Activated T-helper 9 cell treated with anti-CD3 and anti-CD28 coated beads, Interleukin-2, amount 50 U/mL, for 16 hours (primary cell): ENCODE measurements around the gene DYSF.
"Not testable (repeated sequence)": the region's sequence is repeated elsewhere in the genome, so short reads cannot be mapped to it uniquely, and the experiment has no call there.

Source experiments
- DNase-seq: peaks from one replicate; pipeline ENCODE4 v3.0.0-alpha.2; 2020; ENCODE audit warnings: low read depth

Gene DYSF

DNA sequence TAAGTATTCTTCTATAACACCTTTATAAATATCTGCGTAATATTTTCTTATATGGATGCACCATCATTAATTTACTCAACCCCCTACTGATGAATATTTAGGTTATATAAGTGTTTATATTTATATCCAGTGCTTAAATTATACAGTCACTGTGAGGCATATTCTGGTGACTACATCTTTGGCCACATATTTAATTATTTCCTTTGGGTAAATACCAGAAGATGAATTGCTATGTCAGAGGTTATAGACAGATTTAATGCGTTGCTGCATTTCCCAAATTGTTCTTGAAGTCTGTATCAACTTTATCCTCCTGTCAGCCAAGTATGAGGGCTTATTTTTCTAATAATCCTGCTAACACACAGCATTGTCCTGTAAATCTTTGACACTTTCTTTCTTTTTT lies 18.7 kb downstream of the DYSF start:
- DNase-seq: no peak

DNA sequence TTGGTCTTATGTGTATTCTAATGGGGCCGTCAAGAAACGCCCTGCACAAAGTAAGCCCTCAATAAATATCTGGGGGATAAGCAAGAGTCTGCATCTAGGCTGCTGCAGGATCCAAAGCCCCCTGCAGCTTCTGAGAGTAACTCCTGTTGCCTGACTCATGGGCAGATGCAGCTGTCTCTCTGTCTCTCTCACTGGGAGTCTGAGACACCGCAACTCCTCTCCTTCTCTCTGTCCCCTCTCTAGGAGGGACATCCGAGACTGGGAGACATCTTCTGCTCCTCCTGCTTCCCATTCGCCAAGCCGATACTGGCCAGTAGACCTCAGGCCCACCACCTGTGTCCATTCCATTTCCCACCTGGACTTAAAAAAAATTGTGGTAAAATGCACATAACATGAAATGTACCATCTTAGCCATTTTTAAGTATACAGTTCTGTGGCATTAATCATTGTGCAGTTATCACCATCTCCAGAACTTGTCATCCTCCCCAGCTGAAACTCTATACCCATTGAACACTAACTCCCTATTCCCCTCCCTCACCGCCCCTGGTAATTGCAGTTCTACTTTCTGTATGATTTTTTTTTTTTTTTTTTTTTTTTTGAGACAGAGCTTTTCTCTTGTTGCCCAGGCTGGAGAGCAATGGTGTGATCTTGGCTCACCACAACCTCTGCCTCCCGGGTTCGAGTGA lies 20.1 kb downstream of the DYSF start:
- DNase-seq: no peak

DNA sequence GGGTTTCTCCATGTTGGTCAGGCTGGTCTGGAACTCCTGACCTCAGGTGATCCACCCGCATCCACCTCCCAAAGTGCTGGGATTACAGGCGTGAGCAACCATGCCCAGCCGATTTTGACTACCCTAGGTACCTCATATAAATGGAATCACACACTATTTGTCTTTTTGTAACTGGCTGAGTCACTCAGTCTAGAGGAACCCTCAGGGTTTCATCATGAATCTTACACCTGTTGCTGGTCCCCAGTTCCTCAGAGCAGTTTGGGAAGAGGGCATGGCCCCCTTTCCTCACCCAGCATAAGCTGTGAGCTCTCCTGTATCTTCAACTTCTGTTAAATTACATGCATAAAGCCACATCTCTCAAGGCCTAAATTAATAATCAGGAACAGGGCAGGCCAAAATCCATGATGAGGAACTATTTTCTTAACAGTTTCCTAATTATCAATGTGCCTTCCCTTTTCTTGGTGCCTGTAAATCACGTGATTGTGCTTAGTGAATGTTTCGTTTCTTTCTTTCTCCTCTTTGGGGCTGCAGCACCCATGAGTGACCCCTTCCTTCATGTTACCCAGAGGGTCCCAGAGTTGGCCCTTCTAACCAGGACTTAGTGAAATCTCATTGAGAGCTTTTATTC lies 20.9 kb downstream of the DYSF start:
- DNase-seq: no peak

DNA sequence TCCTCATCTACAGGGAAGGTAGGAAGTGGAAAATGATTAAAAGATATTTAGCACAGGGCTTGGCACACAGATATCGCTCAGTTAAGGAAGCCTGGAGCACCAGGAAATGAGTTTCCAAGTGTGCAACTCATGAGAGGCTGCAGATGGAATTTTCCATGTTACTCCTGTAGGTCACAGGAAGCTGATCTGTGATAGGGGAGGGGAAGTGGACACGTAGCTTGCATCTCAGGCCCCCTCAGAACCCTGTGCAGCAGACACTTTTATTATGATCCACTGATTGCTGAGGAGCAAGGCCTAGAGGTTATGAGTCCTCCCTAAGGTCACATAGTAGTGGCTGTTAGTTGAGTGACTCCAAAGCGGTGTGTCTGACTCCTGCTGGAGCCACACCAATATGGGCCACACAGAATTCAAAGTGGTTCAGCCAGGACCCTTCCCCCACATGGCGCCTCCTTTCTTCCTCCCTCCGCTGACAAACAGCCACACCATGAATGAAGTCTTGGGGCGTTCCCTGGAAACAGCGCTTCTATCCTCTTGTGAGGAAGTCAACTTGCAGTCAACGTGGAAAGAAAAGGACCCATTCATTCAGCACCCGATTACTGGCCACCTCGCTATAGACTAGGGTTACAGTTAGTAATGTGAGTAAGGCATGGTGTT lies 21.5 kb downstream of the DYSF start:
- DNase-seq: no peak

DNA sequence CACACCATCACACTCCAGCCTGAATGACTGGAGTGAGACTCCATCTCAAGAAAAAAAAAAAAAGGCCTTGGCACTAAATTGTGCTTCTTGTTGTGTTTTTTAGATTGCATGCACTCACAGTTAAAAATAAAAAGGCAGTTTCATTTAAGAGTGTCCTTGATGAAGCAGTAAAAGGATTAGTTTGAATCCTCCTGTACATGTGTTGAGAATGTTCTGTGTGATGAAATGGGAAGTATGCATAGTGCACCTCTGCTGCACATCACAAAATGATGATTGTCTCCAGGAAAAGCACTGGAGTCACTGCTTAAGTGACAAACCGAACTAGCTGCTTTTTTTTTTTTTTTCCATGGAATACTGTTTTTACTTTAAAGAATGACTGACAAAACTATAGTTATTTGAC lies 23.1 kb downstream of the DYSF start:
- no peak for DNase-seq

DNA sequence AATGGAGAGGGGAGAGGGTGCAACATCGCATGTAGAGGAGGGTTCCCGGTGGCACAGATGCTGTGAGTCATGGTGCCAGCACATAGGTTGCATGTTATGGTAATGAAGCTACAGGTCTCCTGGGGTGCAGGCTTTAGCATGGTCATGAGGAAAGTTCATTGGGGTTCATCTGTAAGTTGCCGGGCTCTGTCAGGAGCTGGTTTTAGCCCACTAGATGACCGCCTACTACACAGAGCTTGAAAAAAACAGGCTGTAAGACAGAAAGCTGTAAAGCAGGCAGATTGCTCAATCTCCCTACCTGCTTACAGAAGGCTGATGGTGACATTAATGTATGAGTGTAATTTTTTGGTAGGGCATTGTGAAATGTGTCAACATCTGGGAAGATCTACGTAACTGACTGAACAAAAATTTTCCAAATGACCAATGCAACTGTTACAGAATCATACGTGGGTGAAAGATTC lies 23.9 kb downstream of the DYSF start:
- DNase-seq: no peak

DNA sequence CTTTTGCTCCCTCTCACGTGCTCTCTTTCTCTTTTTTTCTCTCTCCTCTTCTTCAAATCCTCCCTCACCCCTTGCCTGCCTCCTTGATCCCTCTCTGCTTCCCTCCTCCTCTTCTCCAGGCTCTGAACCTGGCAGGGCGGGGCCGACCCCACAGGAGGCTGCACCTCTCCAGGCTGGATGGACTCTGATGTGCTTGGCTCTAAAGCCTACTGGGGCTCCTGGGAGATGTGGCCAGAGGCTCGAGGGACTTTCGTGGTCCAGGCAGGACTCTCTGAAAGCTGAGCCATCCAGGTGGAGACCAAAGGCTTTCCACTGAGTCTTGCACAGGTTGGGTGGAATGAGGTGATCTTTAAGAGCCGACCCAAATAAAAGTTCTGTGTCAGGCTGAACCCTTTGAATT lies 25.4 kb downstream of the DYSF start:
- no peak for DNase-seq

DNA sequence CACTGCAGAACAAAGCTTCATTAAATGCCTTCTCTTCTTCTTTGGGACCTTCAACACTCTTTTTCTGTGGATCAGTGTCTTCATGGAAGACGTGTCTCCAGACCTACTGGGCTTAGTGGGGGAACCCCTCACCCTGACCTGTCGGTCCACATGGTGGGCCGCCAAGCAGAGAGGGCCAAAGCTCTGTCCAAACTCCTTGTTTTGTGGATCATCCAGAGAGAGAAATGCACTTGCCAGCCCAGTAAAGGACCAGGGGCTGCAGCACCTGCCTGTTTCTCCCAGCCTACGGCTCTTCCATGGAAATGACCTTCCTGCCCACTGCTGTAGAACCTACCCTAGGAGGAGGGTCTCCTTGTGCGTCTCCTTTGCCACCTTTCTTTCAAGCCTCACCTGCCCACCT lies 25.9 kb downstream of the DYSF start:
- no peak for DNase-seq

DNA sequence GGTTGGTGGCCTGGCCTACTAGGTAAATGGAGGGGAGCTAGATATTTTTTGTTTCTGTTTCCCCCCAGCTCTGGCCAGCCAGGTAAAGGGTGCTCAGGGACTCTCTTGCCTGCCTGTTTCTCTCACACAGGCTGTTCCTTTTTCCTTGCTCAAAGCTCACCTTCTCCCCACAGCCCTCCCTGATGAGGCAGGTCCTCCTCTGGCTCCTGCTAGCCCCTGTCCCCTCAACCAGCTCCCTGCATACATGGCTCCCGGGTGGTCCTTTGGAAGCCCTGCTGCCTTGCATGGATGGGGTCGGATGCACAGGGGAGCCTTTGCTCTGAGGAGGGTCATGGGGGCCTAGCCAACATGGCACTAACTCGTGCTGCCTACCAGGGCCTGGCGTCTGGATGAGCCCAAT lies 27.8 kb downstream of the DYSF start:
- DNase-seq: no peak

DNA sequence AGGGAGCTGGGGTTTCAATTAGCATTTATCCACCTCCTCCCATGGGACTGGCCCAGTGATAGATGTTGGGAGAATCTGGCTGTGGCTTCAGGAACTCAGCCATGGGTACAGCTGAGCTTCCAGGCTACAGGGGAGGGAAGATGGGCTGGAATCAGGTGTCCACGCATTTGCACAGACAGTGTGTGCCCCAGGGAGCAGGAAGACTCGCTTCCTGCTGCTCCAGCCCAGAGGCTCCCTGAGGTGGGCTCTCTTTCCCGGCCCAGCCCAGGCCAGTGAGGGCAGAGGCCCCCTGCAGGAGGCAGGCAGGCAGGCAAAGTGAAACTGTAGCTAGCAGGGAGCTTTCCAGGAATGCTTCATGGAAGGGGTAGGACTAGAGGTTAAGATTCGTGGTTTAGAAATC lies 28.7 kb downstream of the DYSF start:
- no peak for DNase-seq

DNA sequence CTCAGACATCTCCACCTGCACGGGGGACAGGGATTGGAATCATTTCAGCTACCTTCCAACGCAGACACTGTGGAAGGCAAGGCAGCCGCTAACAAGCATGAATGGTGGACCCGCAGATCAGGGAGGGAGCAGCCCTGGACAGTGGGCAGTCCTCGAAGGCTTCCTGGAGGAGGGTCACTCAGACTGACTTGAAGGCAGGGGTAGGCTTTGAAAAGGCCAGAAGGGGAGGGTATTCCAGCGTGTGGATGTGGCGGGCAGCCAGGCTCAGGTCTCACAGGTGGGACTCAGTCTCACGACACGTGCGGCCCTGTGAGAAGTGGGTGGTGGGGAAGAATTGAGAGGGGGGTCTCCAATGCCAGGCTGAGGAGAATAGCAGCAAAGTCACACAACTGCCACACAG lies 29.9 kb downstream of the DYSF start:
- no peak for DNase-seq

DNA sequence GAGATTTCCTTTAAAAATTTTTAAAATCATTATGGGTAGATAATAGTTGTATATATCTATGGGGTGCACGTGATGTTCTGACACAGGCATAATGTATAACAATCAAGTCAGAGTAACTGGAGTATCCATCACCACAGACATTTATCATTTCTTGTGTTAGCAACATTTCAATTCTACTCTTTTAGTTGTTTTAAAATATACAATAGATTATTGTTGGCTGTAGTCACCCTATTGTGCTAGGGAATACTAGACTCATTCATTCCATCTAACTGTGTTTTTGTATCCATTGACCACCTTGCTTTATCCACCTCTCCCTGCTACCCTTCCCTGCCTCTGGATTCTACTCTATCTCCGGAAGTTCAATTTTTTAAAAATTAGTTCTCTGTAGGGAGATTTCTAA lies 31.0 kb downstream of the DYSF start:
- no peak for DNase-seq

DNA sequence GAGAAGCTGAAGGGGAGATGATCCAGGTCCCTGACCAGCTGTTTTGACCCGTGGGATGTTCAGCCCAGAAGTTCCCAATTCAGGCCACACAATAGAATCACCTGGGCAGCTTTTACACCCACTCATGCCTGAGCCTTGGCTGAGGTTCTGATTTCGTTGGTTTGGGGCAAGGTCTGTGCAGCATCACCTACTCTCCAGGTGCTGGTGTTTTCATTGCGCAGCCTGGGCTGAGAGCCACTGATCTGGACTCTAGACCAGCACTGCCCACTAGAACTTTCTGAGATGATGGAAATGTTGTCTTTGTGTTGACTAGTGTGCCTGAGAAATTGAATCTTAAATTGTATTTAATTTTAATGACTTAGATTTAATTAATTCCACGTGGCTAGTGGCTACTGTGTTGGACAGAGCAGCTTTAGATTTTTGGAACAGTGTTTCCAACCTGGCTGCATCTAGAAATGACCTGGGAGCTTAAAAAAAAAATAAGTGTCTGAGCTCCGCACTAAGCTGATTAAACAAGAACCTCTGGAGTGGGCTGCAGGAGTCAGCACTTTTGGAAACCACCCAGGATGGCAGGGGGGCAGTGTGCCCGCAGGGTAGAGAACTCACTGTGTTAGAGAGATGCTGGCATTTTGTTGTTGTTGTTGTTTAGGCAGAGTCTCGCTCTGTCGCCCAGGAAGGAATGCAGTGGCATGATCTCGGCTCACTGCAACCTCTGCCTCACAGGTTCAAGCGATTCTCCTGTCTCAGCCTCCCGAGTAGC lies 33.7 kb downstream of the DYSF start:
- DNase-seq: no peak

DNA sequence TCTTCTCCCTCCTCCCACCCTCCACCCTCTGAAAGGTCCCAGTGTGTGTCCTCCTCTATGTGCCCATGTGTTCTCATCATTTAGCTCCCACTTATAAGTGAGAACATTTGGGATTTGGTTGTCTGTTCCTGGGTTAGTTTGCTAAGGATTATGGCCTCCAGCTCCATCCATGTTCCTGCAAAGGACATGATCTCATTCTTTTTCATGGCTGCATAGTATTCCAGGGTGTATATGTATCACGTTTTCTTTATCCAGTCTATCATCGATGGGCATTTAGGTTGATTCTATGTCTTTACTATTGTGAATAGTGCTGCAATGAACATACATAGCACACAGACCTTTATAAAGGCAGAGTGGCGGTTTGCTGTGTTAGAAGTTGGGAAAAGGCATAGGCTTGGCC lies 38.2 kb downstream of the DYSF start:
- DNase-seq: not testable (repeated sequence)

DNA sequence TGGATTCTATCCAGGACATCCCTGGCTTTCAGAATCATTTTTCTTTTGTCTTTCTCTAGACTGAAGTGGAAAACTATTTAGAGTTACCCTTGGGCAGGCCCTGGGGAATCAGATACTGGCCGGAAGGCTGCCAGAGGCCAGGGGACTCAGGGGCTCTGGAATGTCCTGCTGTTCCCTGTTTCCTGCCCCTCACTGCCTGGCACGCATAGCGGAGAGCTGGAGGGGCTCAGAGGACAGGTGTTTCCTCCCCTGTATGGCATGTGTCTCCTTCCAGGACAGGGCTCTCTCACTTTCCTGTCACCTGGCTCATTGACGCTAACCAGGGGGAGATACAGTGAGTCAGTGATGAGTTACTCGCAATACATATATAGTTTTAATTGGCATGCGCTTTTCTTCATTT lies 38.8 kb downstream of the DYSF start:
- DNase-seq: no peak

DNA sequence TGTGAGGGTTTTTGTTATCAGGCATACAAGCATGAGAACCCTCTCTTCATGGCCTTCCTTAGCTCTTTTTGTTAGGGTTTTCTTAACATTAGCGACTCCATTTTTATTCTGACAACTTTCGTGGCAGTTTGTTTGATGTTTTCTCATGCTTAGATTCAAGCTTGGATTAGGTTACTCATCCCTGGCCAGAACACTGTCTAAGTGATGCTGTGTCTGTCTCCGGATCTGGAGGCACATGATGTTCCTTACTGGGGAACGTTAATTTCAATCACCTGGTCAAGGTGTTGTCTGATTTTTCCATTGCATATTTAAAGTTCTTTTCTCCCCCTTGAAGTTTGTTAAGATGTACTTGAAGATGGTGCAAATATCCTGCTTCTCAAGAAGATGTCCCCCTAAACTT lies 40.7 kb downstream of the DYSF start:
- no peak for DNase-seq

DNA sequence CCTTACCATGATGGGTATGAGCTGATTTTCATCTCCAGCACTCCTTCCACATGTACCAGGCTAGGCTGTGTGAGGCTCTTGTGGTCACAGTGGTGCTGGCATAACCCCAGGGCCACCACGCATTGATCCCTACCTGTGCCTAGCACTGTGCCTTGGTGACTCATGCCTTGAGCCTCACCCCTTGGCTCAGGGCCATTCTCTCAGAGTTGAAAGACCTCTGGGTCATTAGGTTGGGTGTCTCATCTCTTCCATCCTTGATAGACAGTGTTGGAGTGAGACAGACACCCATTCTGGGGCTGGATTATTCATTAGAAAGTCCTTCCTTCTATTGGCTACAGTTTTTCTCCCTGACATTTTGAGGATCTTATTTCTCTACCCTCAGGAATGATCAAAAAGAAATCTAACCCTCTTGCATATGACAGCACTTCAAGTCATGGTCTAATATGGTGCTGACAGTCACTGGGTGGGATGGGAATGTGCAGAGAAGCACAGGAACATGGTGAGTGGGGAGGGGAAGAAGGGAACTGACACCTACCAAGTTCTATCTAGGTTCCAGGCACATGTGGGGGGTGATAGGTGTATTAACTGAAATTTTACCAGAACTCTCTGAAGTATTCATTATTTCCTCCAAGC lies 41.3 kb downstream of the DYSF start:
- no peak for DNase-seq

DNA sequence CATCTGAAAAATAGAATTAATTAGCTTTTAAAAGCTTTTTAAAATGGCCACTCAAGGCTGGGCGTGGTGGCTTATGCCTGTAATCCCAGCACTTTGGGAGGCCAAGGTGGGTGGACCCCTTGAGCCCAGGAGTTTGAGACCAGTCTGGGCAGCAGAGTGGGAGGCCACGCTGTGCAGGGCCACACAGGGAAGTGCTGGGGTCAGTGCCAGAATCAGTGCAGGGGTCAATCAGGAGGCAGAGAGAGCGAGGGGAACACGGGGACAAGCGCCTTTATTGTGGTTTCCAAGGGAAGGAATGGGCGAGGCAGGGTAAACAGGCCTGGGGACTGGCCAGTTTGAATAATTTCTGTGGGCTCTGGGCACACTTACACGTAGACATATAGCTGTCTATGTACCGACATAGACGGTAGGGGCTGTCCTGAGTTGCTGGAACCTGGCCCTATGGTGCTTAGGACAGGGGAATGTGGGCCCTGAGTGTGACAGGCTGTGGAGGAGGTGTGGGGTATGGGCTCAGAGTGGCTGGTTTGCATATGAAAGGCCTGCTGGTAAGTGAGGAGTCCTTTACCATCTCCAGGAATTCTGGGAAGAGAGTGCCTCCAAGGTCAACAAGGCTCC lies 42.9 kb downstream of the DYSF start:
- no peak for DNase-seq

DNA sequence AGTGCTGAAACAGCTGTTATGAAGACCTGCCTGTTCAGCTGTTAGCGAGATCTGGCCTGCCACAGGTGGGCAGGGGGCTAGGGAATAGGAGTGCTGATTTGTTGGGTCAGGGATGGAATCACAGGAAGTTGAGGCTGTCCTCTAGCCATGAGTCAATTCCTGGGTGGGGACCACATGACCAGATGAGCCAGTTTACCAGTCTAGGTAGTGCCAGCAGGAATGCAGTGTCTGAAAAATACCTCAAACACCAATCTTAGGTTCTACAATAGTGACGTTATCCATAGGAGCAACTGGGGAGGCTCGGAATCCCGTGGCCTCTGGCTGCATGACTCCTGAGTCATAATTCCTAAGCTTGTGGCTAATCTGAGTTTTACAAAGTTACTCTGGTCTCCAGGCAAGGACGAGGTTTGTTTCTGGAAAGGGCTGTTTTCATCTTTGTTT lies 44.9 kb downstream of the DYSF start:
- no peak for DNase-seq

DNA sequence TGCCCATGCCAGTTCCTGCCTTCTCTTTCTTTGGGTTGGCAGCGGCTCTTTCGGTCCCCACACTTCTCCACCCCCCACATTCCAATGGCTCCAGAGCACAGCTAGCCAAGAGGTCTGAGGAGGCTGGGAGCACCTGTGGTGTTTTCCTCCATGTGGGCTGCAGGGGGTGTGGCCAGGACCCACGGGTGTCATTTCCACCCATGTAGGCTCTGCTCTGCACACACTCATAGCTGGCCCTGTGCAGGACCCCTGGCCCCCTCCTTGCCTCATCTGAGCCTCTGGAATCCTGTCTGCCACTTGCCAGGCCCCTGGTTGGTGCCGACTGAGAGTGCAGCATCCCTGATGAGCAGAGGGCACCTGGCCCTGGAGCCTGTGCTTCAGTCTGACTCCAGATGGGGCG lies 46.3 kb downstream of the DYSF start:
- no peak for DNase-seq

DNA sequence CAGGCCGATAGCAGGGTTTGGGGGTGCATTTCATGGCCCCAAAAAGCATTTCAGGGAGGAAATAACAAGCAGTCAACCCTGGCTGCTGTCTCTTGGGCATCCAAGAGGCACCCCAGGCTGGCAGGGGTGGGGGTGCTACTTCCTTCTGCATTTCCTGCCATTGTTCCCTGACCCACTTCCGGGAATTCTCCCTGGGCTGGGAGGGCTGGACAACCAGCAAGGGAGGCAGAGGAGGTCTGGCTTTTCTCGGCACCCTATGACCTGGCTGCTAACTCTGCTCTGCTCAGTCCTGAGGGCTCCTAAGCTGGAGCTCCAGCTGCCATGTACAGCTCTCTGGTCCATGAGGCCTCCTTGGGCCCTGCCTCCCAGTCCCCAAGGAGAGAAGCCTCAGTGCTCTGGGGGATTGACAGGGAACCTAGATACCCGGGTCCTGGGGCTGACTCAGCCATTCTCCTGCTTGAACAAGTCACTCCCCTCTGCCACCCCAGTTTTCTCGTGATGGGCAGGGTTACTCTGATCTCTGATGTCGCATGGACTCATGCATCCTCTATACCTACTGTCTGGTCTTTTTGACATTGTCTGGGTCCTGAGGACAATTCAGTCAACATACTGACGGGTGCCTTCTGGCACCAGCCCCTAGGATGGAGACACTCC lies 47.2 kb downstream of the DYSF start:
- no peak for DNase-seq
